GM12865 (cell line): ENCODE results near the gene YTHDF2.
"Not testable (repeated sequence)": the region's sequence is repeated elsewhere in the genome, so short reads cannot be mapped to it uniquely, and the experiment has no call there.

ENCODE experiments used
- DNase-seq: peaks from one replicate; pipeline ENCODE4 v3.0.0; 2010; ENCODE audit warnings: low read depth
- H3K4me3 ChIP-seq: 2 replicates; pipeline ENCODE4 v1.5.1; 2011; ENCODE audit warnings: mild to moderate bottlenecking, low read depth, low read length, control low read depth
- TF ChIP-seq, protein P1 (sequence below): IDR thresholded peaks from 2 replicates; pipeline ENCODE4 v1.5.1; 2011; ENCODE audit warnings: low read length, control low read depth, low read depth, inconsistent platforms; ENCODE audit not compliant: insufficient read depth; ENCODE audit errors: missing control alignments

Gene YTHDF2

DNA sequence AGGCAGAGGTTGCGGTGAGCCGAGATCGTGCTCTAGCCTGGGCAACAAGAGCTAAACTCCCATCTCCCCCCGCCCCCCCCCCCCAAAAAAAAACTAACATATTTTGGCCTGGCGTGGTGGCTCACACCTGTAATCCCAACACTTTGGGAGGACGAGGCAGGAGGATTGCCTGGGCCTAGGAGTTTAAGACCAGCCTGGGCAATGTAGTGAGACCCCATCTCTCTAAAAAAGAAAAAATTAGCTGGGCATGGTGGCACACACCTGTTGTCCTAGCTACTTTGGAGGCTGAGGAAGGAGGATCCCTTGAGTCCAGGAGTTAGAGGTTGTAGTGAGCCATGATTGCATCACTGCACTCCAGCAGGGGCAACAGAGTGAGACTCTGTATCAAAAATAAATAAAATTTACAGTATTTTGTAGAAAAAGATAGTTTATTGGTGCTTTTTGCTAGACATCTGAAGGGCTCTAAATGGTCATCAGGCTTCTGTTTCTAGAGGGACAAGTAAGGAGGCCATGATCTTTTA, 9.0 kb downstream of the YTHDF2 start:
- no peak overlapping the region for H3K4me3 ChIP-seq
- no peak for DNase-seq

DNA sequence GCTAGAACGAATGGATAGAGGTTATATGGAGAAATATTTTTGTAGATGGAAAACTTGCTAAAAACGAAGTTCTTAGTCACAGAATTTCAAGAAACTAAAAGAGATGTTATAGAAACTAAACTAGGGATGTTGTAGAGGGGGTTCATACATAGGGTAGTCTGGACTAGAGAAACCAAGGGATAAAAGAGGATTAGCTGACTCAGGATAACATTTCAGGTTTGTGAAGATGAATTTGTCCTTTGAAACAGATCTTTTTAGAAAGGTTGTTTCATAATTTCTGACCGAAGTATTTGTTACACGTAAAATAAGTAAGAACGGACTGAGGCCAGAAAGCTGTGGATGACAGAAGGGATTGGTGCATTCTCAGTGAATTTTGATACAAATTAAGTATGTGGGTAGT, 13.6 kb downstream of the YTHDF2 start:
- DNase-seq: no peak
- no peak overlapping the region for H3K4me3 ChIP-seq
- TF ChIP-seq, protein P1, sequence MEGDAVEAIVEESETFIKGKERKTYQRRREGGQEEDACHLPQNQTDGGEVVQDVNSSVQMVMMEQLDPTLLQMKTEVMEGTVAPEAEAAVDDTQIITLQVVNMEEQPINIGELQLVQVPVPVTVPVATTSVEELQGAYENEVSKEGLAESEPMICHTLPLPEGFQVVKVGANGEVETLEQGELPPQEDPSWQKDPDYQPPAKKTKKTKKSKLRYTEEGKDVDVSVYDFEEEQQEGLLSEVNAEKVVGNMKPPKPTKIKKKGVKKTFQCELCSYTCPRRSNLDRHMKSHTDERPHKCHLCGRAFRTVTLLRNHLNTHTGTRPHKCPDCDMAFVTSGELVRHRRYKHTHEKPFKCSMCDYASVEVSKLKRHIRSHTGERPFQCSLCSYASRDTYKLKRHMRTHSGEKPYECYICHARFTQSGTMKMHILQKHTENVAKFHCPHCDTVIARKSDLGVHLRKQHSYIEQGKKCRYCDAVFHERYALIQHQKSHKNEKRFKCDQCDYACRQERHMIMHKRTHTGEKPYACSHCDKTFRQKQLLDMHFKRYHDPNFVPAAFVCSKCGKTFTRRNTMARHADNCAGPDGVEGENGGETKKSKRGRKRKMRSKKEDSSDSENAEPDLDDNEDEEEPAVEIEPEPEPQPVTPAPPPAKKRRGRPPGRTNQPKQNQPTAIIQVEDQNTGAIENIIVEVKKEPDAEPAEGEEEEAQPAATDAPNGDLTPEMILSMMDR: no peak

More for the DNA sequence above, 9.0 kb downstream of the YTHDF2 start:
- TF ChIP-seq, protein P1: no peak

DNA sequence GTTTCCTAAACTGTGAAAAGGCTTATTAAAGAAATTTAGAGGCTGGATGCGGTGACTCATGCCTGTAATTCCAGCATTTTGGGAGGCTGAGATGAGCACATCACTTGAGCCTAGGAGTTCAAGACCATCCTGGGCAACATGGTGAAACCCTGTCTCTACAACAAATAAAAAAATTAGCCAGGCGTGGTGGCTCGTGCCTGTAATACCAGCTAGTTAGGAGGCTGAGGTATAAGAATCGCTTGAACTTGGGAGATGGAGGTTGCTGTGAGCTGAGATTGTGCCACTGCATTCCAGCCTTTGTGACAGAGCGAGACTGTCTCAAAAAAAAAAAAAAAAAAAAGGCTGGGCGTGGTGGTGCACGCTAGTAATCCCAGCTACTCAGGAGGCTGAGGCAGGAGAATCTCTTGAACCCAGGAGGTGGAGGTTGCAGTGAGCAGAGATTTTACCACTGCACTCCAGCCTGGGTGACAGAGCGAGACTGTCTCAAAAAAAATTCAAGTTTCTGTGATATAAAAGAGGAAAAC, 14.1 kb downstream of the YTHDF2 start:
- not testable (repeated sequence) for H3K4me3 ChIP-seq, DNase-seq

DNA sequence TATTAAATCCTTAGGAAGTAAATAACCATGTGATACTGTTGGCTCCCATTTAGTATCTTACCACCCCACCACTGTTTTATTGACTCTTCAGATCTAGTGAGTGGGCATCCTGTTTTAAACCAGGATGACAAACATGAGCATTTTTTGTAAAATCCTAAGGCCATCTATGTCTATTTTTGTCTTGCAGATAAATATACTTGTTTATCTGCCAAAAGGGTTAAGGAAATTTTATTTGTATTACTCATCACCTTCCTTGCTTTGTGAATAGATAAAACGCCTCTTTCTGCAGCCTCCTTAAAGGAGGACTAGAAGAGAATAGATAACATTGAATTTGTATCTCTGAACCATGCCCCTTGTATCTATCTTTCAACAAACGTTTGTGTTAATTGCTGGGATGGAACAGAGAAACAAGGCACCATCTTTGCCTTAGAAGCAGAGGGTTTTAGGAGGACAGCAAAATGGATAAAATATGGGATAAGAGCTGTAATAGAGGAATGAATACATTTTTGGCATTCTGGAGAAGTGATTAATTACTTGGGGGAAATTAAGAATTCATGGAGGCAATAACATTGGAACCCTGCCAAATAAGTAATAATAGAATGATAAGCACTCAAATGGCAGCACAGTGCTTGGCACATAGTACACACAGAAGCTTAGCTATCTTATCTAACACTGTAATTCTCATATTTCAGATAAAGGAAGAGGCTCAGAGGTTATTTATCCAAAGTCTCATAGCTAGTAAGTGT, 14.7 kb downstream of the YTHDF2 start:
- TF ChIP-seq, protein P1: no peak
- no peak for DNase-seq
- no peak overlapping the region for H3K4me3 ChIP-seq

DNA sequence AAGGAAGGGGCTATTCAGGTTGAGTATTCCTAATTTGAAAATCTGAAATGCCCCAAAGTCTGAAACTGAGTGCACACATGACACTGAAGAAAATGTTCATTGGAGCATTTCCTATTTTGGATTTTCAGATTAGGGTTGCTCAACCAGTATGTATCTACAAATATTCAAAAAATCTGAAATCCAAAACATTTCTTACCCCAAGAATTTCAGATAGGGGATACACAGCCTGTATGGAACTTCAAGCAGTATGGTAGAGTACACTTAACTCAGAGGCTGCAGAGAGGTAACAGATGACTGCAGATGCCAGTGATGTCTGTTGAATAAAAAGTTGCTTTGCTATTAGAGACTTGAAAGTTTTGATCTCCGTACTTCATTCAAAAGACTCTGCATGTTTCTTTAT, 19.0 kb downstream of the YTHDF2 start:
- no peak for DNase-seq
- H3K4me3 ChIP-seq: no peak overlapping the region
- TF ChIP-seq, protein P1: no peak

DNA sequence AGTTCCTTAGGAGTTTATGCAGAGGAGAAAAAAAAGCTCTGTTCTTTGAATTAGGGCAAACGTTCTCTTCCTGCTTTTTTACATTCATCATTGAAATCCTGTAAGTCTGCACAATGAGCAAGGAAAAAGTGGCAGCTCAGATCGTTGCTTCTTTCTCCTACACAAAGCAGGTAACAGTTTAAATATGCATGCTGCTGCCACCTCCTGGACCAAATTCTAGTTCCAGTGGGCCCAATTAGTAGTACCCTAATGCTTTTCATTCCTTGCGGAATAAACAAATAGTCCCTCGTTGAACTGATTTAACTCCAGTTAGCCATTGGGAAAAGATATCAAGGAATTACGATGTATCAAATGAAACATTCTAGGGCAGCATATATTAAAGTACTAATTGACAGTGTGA, 20.1 kb downstream of the YTHDF2 start:
- no peak for DNase-seq
- H3K4me3 ChIP-seq: no peak overlapping the region
- TF ChIP-seq, protein P1: no peak

DNA sequence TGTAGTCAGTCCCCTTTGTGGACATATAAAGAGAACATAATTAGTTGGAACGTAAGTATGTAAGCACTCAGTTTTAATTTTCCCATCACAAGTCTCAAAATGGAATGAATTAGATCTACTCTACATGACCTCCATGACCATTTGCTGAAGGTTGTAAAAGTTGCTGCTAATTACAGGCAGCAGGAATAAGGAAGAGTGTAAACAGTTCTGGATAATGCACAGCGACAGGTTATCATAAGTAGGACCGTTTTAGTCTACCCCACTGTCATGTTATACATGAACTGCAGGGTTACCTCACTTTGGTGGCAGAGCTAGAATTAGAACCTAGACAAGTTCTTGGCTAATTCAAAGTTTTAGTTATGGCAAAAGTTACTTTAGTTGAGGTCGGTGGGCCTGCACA, 21.7 kb downstream of the YTHDF2 start:
- H3K4me3 ChIP-seq: no peak overlapping the region
- DNase-seq: no peak
- TF ChIP-seq, protein P1: no peak
